Fibroblast of skin of abdomen (primary cell): Measurements from ENCODE around the gene XXYLT1.
"Not testable (repeated sequence)": the region's sequence is repeated elsewhere in the genome, so short reads cannot be mapped to it uniquely, and the experiment has no call there.

ENCODE experiments used
- DNase-seq: peaks from one replicate; pipeline ENCODE4 v3.0.0-alpha.2; 2013

Gene XXYLT1

DNA sequence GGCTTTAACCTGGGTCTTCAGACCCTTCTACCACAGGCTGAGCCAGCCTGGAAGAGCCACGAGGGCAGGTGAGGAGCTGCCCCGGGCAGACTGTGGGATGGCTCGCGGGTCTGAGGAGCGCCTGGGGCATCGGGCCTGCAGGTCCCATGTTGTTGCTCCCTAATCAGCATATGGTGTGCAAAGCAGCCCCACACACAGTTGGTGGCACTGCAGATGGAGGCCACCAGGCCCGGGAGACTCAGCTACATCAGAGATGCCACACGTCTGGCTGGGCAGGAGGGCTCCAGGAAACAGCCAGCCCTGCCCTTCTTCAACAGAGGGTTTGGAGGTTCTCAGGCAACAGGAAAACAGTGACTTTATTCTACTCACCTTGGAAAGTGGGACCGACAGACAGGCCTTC is 63.9 kb downstream of the XXYLT1 start:
- no peak for DNase-seq

- DNase-seq: no peak
Observed at GRCh38 chr3:195204360-195205163, 66.4 kb downstream of the XXYLT1 start.

DNA sequence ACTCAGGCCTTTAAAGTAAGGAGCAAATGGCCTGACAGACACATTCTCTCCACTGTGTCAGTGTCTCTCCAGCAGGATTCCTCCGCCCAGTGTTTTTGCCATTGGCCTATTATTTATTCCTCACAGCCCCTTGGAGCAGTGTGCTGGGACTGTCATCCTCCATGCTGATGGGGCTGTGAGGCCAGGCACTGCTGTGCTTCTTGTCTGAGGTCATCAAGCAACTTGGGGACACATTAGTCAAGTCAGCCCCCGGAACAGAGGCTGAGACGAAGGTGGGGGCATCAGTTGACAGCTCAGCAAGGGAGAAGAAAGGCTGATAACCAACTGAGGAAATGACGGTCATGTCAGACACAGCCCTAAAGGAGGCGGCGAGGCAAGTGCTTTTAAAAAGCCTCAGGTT is 67.4 kb downstream of the XXYLT1 start:
- DNase-seq: no peak

GRCh38 chr3:195201295-195201694 is 69.7 kb downstream of the XXYLT1 start:
- DNase-seq: no peak

DNA sequence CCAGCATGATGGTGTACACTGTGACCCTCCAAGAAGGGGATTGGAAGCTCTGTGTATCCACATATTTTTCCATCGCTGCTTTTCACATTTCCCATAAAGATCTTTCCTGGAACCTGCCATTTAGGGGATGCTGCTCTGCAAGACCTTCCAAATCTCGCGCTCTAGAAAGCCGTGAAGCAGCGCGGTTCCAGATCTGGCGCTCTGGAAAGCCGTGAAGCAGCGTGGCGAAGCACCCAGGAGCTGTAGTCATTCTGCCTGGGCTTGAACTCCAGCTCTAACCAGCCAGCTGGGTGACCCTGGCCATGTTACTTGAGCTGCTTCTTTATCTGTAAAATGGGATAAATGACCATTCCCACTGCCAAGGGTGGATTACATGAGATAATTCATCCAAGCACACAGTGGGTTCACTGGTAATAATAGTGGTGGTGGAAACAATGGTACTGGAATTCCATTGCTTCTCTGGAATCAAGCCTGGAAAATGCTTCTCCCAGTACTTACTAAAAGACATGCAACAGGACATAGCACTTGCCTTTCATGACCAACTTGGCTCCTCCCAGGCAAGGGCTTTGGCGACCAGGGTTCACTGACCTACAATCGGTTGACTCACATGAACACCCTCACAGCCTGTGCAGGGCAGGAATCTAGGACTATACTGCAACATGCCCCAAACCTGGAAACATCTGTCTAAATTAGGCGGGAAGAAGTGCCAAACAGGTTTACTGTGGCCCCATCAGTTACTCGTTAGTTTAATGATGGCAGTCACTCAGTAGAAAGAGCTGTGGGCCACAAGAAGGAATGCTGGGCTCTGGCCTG is 70.7 kb downstream of the XXYLT1 start:
- DNase-seq: no peak

GRCh38 chr3:195198426-195199346 is 72.3 kb downstream of the XXYLT1 start:
- no peak for DNase-seq

DNA sequence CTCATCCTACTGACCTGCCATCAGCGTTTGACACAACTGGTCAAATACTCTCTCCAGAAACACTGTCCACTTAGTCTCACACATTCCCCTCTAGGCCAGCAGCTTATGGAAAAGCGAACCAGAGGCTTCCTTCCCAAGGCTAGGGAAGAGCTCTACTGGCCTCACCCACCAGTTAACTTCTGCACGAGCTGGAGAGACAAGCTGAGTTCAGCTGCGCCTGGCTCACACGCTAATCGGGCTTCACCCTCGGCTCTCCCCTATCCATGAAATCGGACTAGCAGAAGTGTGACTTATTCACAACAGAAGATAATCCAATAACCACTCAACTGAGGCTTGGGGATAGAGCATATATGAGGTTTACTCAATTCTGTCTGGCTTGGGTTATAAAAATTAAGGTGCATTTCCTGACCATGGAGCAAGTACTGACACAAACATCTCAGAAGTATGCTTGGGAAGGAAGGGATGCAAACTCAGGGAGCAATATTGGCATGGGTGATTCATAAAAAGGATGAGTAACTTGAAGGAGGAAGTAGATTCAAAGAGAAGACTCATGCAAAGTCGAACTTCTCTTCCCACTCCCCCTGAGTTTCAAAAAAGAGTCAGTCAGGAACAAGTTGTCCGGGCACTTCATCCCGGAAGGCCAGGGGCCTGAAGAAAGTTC is 73.1 kb downstream of the XXYLT1 start:
- DNase-seq: peak; percentile 84

DNA sequence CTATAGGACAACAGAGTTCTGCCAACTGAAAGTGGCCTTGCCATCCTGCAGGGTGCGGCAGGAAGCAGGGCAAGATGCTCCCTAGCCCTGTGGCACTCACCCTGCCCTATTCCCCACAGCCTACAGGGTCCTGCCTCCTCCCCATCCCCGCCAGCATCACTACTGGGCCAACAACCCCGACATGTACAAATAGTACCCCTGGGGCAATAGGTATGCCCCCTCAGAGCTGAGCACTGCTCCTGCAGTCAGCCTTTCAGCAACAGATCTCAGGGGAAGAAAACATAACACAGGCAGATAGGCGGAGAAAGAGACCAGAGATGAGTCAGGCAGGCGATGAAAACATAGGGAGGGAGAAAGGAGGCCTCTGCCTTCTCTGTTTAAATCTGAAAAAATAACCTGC is 74.7 kb downstream of the XXYLT1 start:
- peak; percentile 60 for DNase-seq

DNA sequence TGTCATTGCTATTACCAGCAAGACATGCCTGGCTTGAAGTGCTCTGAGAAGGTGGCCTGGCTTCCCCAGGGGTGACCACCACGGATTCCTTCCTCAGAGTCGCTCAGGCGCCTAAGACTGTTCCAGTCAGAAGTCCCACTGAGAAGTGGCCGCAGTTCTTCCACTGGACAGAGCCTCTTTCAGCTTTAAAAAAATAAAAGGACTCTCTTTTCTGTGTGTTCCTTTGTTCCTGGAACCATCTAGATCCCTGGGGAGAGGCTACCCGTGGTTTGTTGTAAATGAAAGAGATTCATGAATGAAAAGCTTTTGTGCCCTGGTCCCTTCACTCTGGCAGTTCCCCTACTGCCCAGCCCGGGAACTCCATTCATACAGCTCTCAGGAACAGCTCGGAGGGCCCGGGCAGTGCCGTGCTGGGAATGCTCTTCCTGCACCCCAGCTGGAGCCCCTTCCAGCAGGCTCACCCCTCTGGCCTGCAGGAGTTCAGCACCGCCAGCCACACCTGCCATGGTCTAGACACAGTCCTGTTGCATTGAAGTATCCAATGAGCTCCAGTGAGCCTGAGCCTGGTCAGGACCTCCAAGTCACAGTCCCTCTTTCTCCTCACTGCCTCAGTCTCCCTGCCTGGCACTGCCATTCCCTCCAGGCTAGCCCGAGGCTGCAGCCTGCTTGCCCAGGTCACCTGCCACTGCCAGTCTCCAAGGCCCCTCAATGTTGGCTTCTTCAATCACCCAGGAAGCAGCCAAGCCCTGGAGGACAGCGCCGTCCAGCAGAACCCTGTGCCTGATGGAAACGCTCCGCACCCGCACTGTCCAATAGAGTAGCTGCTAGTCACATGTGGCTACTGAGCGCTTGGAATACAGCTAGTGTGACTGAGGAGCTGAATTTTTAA is 75.4 kb downstream of the XXYLT1 start:
- DNase-seq: no peak

DNA sequence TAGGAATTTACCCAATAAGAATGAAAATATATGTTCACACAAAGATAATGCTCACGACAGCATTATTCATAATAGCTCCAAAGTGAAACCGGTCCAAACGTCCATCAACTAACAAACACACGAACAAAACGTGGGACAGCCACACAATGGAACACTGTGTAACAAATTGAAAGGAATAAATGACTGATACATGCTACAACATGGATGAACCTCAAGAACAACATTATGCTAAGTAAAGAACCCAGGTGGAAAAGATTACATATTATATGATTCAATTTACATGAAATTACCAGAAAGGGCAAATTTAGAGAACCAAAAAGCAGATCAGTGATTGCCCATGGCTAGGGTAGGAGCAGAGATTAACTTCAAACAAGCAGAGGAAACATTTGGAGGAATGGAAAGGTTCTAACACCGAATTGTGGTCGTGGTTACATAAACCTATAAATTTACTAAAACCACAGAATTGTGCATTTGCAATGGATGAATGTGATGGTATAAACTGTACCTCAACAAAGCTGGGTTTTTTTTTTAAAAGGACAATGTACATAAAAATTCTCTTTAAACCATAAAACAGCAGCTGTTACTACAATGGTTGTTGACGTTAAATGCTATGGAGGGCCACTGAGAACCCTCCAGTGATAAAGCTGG is 76.3 kb downstream of the XXYLT1 start:
- DNase-seq: peak; percentile 64

DNA sequence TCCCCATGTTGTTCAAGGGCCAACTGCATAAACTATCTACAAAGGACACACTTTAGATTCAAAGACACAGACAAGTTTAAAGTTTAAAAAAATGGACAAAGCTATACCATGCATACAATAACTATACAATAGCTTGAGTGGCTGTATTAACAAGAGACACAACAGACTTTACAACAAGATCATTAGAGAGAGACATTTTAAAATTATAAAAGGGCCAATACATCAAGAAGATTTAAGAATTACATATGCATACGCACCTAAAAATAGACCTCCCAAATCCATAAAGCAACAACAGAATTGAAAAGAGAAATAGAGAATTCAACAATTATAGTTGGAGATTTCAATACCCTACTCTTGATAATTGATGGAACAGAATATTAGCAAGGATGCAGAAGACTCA is 79.4 kb downstream of the XXYLT1 start:
- no peak for DNase-seq

DNA sequence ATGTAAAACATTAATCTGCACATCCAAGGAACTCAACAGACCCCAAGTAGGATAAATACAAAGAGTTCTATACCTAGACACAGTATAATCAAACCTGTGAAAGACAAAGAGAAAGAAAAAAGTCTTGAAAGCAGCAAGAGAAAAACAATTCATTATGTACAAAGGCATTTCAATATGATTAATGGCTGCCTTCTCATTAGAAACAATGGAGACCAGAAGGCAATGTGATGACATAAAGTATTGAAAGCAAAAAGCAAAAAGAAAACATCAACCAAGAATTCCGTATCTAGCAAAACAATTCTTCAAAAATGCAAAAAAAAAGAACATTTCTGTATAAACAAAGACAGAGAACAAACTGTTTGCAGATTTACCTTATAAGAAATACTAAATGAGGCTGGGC is 81.1 kb downstream of the XXYLT1 start:
- no peak for DNase-seq

- no peak for DNase-seq
Observed at GRCh38 chr3:195188426-195188927, 82.5 kb downstream of the XXYLT1 start.

- DNase-seq: peak; percentile 71
Observed at GRCh38 chr3:195187609-195188425, 83.1 kb downstream of the XXYLT1 start.

- DNase-seq: not testable (repeated sequence)
Observed at GRCh38 chr3:195186710-195187047, 84.3 kb downstream of the XXYLT1 start.

DNA sequence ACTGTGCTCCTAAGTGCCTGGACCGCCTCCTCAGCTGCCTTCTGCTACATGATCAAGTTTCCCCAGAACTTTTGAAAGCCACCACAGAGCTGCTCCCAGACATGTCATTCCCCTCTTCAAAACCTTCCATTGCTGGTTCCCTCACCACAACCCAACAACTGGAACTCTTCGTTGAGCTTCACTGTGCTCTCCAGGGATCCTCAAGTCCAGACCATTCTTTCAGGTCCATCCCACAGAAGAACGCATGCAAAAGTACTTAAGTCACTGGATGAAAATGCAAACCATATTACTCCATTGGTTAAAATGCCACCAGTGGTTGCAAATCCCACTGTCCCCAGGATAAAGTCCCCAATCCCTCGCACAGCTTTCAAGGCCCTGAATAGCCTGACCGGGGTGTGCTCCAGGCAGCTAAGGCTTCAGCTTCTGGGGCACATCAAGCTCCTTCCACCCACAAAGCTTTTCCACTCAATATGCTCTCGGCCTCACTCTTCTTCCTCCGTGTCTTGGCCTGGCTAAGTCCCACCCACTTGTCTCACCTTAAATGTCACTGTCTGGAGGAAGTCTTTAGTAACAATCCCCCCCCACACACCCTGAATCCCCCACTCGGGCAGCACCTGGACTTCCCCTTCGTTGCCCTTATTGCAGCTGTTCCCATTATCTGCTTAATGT is 84.8 kb downstream of the XXYLT1 start:
- no peak for DNase-seq

DNA sequence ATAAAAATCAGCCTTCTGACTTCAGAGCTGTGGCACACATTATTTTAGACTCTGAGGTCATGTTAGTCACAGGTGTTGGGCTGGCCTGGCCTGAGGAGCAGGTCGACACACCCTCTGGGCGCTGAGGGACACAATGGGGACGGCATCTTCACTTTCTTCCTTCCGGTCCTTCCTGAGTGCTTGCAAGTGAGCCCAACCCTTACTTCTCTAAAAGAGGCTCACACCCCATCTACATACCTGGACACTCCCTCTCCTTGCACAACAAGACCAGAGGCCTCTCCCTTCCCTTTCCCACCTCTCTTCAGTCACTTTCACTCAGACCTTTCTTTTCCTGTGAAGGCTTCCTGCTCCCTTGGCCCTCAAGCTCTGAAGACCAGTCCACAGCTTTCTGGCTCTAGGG is 85.4 kb downstream of the XXYLT1 start:
- no peak for DNase-seq

- DNase-seq: no peak
Observed at GRCh38 chr3:195184716-195185421, 86.1 kb downstream of the XXYLT1 start.
